ENCODE measurements around the gene VPS33A.
A peak's percentile ranks its signal among the peaks of the same experiment; 100 is the strongest.
"Not testable (repeated sequence)": the region's sequence is repeated elsewhere in the genome, so short reads cannot be mapped to it uniquely, and the experiment has no call there.

VPS33A gene

DNA sequence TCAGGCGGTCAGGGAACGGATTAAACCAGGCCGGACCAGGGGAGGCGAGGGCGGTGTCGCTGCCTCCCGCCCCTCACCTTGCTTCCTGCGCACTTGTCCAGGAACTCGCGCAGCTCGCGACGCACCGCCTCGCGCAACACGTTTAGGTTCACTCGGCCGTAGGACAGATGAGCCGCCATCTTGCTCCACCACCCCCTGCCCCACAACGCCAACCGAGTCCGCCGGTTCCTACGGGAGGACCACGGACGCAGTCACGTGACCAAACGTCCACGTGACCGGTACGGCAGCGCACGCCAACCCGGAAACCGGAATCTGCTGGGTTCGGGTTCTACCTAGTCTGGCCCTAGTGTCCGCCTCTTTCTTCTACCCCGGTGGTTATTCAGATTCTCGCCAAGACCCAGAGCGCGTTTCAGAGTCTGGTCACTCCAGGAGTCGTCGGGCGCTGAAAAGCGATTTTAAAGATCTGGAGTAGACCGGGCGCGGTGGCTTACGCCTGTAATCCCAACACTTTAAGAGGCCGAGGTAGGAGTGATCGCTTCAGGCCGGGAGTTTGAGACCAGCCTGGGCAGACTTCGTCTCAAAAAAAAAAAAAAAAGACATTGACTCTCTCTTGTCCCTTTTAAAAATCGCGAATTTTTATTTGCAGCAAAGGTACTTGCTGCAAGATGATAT is at the start of gene VPS33A:
VPS33A (minus strand) TSS at position 265 of the 672 bp plus-strand sequence; CDS start at position 179, 86 bp downstream.
- DNase-seq = peak; percentile 97

DNA sequence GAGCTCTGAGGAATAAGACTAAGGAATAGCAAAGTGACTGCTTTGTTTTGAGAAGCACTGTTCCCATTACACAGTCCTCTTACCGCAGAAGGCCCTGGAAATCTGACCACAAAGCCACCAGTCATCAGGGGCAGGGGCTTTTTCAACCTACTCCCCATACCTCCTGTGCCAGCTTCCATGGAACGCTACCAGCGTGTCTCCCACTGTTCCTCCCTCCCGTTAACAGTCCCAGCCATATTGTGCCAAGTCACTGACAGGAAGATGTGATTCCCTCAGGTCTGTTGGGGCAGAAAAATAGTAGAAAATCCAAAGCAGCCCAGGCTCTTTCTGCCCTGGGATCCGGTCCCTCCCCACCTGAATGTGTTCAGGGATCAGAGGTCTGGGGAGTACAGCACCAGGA is 46.6 kb upstream of the VPS33A start:
- no peak for DNase-seq

DNA sequence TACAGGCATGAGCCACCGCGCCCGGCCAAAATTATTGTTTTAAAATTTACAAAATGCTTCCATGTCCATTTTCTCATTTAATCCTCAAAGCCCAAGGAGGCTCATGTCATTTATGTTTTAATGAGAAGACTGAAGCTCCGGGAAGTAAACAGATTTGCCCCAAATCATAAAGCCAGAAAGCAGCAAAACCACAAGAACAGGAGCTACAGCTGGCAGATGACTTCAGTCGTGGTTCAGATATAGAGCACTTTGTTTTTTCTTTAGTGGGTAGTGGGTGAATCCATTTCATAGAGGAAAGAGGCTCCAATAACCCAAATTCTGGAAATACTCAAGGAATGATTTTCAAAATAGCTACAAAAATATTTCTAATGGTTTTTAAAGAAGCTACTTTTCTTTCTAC is 45.4 kb upstream of the VPS33A start:
- no peak for DNase-seq

DNA sequence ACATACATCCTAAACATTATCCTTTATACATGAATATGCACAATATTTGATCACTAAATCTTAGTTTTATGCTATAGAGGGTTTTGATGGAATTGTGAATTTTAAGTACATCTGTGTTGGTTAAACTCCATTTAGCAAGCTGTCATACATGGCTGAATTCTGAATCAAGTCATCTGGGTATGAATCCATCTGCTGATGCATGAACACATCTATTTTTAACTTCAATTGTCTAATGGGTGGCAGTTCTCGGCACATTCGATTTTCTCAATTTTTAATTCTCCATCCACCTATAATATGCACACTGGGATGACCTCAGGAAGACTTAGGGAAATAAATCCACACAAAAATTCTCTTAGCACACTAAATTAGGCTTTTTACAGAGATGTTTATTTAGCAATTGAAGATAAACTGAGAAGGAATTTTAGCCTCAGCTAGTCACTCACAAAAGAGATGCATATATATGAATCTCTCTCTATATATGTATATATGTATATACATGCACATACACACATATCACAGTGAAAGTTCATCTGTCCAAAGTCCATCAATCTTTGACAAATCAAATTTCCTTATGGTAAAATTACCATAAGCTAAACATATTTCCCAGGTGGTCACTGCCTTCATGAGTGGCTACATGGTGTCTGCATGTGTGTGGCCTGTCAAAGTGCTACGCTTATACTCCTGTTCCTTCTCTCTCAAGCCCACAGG is 44.5 kb upstream of the VPS33A start:
- DNase-seq = no peak

DNA sequence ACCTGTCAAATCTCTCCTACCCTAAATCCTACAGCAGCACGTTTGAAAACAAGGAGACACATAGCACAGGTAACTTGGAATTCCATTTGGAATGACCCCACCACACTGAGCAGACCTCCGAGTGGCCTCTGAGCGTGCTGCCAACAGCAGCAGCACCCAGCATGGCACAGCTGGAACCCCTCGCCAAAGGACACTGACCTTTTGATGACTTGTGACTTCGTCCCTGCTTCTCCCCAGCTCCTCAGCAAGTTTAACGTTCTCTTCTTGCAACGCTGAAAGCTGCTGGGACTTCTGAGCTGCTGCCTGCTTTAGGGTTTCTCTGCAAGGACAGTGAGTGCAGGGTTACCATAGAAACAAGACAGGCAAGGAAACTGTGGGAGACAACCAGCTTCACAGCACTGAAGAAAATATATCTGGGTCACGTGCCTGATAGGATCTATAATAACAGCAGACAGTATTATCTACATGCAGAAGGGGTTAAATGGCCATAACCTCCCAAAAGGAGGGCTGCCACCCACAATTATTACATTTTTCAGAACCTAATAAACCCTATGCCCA is 43.3 kb upstream of the VPS33A start:
- DNase-seq = no peak

DNA sequence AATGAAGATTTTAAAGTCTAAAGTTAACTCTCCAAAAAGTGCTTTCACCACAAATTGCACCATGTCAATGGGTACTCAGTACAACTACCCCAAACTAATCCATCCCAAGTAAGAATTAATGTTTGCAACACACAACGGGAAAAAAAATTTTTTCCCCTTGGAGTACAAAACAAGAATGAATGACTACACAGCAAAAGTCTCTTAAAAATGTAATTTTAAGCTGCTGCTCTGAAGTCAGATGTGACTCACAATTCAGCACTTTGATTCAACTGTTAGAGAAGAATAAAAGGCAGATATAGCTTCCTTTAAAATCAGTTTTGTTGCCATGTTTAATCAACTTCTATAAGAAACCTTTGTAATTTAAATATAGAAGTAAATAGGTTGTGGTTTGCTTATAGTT is 42.5 kb upstream of the VPS33A start:
- no peak for DNase-seq

DNA sequence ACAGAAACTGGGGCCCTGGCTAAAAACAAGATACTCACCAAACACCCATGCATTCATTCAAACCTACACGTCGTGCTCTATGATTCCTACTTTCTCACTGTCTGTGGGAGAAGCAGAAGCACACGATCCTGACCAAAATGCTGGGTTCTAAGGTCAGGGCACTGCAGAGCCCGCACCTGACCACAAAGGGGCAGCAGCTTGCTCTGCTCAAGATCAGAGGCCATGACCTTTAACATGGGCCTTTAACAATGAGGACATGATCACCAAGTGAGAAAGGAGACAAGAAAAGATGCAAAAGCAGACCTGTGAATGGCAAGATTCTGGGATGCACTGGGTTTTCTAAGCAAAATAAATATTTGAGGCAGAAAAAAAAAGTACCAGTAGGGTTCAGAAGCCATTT is 40.1 kb upstream of the VPS33A start:
- no peak for DNase-seq

DNA sequence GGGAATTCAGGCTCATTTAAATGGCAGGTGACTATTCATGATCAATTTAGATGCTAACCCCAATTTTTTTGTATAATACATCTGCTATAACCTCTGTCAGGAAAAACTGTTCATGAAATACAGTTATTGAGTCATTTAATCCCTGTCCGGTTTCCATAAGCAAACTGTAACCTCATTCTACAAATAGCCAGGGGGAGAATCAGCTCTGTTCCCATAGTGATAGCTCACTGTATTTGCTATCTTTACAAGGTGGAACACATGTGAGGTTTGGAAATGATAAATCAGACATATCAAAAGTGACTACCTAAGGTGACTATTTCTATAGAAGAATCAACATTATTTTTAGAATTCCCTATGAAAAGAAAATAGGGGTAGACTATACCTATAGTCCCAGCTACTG is 38.6 kb upstream of the VPS33A start:
- no peak for DNase-seq

DNA sequence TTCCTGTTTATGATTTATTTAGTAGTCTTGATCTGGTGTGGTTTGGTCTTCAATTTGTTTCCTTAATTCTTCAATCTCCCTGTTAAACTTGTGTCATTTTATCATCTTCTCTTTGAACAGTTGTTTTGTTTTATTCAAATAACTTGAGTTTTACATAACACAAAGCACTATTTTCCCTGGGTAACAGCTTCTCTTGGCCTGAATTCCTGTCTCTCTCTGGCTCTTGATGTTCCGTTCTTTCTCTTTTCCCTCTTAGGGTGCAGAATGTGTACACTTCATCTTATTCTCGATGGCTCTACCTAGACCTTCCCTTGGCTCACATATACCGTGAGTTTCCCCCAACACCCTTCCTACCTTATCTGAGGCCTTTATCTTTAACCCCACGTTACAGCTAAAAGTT is 36.8 kb upstream of the VPS33A start:
- DNase-seq = no peak

DNA sequence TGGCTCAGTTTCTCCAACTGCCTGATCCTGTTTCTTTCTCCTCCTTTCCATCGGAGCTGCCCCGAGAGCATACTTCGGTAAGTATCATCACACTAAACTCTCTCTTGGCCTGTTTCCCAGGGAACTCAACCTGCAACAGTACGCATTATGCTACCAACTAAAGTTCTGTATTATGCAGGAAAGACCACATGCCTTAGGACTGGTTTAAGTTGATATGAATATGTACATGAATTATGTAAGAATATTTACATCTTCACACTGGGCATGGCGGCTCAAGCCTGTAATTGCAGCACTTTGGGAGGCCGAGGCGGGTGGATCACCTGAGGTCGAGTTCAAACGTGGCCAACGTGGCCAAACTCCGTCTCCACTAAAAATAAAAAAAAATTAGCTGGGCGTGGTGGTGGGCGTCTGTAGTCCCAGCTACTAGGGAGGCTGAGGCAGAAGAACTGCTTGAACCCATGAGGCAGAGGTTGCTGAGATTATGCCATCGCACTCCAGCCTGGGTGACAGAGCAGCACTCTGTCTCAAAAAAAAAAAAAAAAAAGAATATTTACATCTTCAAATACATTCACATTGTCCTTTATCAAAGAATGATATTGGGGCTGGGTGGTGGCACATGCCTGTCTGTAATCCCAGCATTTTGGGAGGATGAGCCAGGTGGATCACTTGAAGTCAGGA is 31.9 kb upstream of the VPS33A start:
- DNase-seq = no peak

DNA sequence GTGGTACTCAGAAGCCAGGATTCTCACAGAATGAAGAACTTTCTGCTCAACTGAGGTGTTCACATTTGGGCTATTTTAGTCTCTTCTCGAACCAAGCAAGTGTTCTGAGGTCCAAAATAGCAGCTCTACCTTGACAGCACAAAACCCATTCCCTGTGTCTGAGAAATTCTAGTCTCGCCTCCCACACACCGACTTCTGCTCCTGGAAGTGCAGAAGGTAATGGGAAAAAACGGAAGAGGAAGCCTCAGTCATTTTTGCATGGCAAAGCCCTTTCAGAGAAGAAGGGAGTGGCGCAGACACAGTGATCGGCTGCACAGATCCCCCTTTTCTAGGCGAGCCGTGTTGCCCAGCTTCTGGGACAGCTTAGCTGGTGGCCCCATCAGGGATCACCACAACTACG is 31.2 kb upstream of the VPS33A start:
- DNase-seq = no peak

DNA sequence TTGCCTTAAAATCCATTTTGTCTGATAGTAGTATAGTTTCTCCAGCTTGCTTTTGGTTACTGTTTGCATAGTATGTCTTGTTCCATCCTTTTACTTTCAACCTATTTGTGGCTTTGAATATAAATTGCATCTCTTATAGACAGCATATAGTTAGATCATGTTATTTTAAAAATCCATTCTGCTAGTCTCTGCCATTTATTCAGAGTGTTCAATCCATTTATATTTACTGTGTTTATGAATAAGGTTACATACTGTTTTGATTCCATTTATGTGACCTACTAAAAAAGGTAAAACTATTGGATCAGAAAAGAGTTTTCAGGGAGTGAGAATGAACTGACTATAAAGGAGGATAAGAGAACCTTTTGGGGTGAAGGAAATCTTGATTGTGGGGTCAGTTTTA is 29.6 kb upstream of the VPS33A start:
- no peak for DNase-seq

DNA sequence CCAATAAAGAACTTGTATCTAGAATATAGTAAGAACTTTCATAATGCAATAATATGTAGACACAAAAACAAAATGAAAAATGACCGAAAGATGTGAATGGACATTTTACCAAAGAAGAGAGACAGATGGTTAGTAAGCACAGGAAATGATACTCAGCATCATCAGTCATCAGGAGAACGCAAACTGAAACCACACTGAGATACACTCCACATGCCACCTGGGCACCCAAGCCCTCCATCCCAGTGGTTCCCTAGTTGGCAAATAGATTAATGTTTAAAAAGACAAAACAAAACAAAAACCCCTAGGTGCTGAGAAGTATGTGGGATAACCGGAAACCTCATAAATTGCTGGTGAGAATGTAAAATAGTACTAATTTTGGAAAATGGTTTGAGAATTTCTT is 26.8 kb upstream of the VPS33A start:
- DNase-seq = peak; percentile 58

DNA sequence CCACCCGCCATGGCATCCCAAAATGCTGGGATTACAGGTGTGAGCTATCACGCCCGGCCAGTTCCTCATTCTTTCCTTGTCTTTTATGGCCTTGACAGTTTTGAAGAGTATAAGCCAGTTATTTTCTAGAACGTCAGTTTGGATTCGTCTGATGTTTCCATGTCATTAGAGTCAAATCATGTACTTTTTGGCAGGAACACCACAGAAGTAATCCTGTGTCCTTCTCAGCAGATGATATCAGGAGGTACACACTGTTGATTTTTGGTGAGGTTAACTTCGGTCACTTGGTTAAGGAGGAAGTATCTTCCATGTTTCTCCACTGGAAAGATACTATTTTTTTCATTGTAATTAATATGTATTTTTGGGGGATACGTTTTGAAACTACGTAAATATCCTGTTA is 25.1 kb upstream of the VPS33A start:
- DNase-seq = no peak

DNA sequence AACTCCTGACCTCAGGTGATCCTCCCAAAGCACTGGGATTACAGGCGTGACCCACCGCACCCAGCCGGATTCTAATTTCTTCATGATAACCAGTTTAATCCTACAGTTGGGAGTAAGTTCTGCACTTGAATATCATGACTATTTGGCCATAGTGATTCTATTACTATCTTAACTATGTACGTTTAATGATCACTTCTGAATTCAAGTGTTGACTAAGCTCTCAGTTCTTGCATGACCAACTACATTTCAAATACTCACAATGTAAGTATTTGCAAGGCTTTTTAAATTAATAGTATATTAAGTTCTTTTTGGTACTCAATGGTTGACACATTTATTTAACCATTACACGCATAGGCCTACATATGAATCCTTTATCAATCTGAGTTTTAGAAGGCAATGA is 17.4 kb upstream of the VPS33A start:
- no peak for DNase-seq

DNA sequence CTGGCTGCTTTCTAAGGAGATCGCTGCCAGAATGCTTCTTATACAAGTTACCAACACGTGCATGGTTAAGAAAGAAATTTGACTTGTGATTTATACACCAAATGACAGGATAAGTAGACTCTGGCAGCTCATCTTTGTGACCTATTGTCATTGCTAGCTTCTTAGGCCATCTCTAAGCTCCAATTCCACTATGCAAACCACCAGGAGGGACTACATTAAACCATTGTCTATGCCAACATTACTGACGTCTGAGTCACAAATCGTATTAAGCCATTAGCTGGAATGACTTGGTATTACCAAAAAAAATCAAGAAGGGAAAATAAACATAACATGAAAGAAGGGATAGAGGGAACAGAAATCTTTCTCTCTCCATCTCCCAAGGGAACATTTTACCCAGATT is 15.8 kb upstream of the VPS33A start:
- no peak for DNase-seq

DNA sequence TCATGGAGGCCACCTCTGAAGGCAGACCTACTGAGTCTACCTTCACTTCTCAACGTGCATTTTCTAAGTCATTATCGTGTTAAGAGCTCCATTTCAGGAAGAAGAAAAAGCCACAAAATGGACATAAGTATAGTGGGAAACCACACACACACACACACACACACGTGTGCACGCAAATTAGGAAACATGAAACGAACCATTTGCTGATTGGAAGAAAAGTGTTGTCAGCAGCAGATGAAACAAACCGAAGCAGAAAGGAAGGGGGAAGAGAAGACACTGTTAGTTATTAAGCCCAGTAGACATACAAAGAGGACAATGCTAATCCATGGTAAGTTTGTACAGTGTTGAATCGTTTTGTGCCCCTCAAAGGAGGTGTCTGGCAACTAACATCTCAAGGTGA is 9.9 kb upstream of the VPS33A start:
- no peak for DNase-seq

DNA sequence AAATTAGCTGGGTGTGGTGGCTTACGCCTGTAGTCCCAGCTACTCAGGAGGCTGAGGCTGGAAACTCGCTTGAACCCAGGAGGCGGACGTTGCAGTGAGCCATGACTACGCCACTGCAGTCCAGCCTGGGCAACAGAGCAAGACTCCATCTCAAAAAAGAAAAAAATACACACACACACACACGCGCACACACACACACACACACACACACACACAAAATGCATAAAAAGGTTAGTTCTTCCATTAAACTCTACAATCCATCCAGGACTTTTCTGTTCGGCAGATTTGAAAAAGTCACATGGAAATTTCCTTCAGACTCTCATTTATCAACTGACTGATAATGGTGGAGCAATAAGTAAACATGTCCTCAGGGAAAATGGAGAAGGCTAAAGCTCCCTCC is 9.2 kb upstream of the VPS33A start:
- no peak for DNase-seq

DNA sequence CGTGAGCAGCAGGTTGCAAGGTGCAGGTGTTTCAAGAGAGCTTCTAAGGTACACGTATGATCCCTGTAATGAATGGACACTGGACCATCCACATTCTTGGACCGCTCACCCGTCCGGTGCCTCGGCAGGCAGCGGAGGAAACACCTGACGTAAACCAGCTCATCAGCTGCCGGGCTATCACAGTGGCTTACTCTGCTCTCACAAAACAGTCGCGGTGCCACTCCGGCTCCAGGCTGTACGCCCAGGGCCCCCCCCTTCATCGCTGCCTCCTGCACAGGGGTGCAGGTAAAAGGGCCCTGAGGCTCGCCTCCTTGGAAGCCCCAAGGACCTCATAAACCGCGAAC is 436 bp downstream of the VPS33A start:
- DNase-seq = peak; percentile 44

DNA sequence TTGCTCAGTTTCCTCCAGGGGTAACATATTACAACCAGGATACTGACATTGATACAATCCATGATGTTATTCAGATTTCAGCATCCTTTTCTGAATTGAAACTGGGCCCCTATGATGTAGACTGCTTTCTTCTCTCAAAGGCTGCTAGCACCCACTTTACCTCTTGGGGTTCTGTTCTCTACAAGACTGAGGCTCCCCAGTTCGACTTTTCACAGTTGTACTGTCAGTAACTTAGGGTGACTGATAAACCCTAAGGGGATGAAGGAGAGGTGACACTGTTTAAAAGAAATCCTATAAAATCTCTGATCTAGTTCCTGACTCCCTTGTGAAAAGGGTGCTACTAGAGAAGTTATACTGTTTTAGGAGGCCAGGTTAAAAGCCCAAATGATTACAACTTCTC is 818 bp downstream of the VPS33A start:
- DNase-seq = peak; percentile 24

DNA sequence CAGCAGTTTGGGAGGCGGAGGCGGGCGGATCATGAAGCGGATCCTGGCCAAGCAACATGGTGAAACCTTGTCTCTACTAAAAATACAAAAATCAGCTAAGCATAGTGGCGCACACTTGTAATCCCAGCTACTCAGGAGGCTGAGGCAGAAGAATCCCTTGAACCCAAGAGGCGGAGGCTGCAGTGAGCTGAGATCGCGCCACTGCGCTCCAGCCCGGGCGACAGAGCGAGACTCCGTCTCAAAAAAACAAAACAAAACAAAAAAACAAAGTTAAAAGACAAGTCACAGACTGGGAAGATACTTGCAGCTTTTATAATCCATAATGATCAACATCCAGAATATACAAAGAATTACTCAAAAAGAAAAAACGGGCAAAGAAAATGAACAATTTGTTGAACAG is 5.6 kb downstream of the VPS33A start:
- not testable (repeated sequence) for DNase-seq

DNA sequence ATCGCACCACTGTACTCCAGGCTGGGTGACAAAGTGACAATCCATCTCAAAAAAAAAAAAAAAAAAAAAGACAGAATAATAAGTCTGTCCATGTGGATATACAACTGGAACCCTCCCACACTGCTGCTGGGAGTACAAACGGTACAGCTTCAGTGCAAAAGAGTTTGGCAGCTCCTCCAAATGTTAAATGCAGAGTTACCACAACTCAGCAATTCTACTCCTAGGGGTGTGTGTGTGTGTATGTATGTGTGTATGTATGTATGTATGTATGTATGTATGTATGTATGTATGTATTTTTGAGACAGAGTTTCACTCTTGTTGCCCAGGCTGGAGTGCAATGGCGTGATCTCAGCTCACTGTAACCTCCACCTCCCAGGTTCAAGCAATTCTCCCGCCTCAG is 7.4 kb downstream of the VPS33A start:
- not testable (repeated sequence) for DNase-seq

DNA sequence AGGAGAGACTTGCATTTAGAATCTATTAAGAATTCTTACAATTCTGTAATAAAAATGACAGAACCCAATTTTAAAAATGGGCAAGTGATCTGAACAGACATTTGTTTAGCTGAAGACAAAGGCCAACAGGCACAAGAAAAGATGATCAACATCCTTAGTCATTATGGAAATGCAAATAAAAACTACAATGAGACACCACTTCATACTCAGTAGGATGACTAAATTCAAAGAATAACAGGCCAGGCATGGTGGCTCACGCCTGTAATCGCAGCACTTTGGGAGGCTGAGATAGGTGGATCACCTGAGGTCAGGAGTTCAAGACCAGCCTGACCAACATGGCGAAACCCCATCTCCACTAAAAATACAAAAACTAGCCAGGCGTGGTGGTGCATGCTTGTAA is 7.8 kb downstream of the VPS33A start:
- not testable (repeated sequence) for DNase-seq

DNA sequence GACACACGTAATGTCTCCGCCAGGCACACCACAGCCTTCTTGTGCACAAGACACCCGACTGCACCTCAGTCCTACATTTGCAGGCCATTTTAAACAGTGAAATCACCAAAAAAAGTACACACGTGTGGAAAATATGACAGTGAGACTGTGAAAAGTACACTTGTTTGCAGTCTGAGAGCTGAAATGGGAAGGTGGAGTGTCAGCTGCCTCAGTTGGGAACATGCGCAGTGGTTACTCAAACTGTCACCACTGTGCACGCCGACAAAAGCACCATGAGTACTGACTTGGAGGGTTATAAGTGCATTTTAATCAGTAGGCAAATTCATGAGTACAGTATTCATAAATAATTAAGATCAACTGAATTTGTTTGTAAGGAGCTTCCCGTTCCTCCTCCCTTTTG is 15.8 kb downstream of the VPS33A start:
- DNase-seq = no peak

Data from activated CD4-positive, alpha-beta T cell treated with anti-CD3 and anti-CD28 coated beads, Interleukin-2, Interleukin-6, amounts not matched to agents 100 ng/mL and 50 ng/mL, durations not matched to agents 16 hours and 8 hours (primary cell).